BLaER1 treated with 17β-estradiol and CSF1 and Interleukin-3, amounts not matched to agents 10 nM and 100 nM (cell line): ENCODE data around the gene HEXD.
"Not testable (repeated sequence)": the region's sequence is repeated elsewhere in the genome, so short reads cannot be mapped to it uniquely, and the experiment has no call there.

Source experiments
- H3K27ac ChIP-seq, 11 experiments: shearing (Covaris generic); formaldehyde crosslinking; 2 replicates each; pipeline ENCODE4 v1.8.1; 2022
- H3K27me3 ChIP-seq, 11 experiments: shearing (Covaris generic); formaldehyde crosslinking; 2 replicates each; pipeline ENCODE4 v1.8.1; 2022
- H3K36me3 ChIP-seq, 11 experiments: shearing (Covaris generic); formaldehyde crosslinking; 2 replicates each; pipeline ENCODE4 v1.8.1; 2022
- H3K4me1 ChIP-seq, 10 experiments: shearing (Covaris generic); formaldehyde crosslinking; 2 replicates each; pipeline ENCODE4 v1.8.1; 2022
- H3K4me2 ChIP-seq, 11 experiments: shearing (Covaris generic); formaldehyde crosslinking; 2 replicates each; pipeline ENCODE4 v1.8.1; 2022
- H3K4me3 ChIP-seq, 10 experiments: shearing (Covaris generic); formaldehyde crosslinking; 2 replicates each; pipeline ENCODE4 v1.8.1; 2022
- H3K9ac ChIP-seq, 11 experiments: shearing (Covaris generic); formaldehyde crosslinking; 2 replicates each; pipeline ENCODE4 v1.8.1; 2022
- H3K9me3 ChIP-seq, 11 experiments: shearing (Covaris generic); formaldehyde crosslinking; replicated peaks in 1 of 11; 2 replicates each; pipeline ENCODE4 v1.8.1; 2022
- H4K20me1 ChIP-seq, 11 experiments: shearing (Covaris generic); formaldehyde crosslinking; 2 replicates each; pipeline ENCODE4 v1.8.1; 2022
- Cebpa-rat ChIP-seq, 11 experiments: shearing (Covaris generic); IDR thresholded peaks; 2 replicates each; pipeline ENCODE4 v1.8.1; 2022

The HEXD gene

GRCh38 chr17:82446649-82447048, 28.5 kb downstream of the HEXD start:
- H3K4me3 ChIP-seq: no peak overlapping the region; a peak in 1 of 20 replicates
- peak overlapping the region; percentile 88 to 99 (median 94) for H3K4me2 ChIP-seq
- no peak for TF ChIP-seq Cebpa-rat (IDR thresholded peaks at IDR 0.05)
- H3K36me3 ChIP-seq: peaks cover 26 to 60% (median 48%) of the 10 kb centered on the region in 11 experiments; a peak in 21 of 22 replicates
- peaks cover 35 to 64% (median 51%) of the 10 kb centered on the region in 11 experiments for H4K20me1 ChIP-seq
- peaks cover 69 to 89% (median 82%) of the 10 kb centered on the region in 10 experiments for H3K4me1 ChIP-seq
- H3K27ac ChIP-seq: peak overlapping the region in 4 of 11 experiments; percentile 30 to 64 (median 52); a peak in 8 of 22 replicates
- no peaks in the 10 kb centered on the region for H3K9me3 ChIP-seq
- no peaks in the 10 kb centered on the region for H3K27me3 ChIP-seq
- peak overlapping the region in 10 of 11 experiments; percentile 3 to 64 (median 52); a peak in 11 of 22 replicates for H3K9ac ChIP-seq

- Histone ChIP-seq H3K4me2 (peak overlapping the region; percentile 57 to 99 (median 71)), H3K4me3 (no peak overlapping the region), H3K4me1 (peaks cover 65 to 82% (median 78%) of the 10 kb centered on the region in 10 experiments), H4K20me1 (peaks cover 23 to 52% (median 38%) of the 10 kb centered on the region in 11 experiments), H3K36me3 (peaks cover 17 to 48% (median 36%) of the 10 kb centered on the region in 11 experiments; a peak in 21 of 22 replicates), H3K9ac (peak overlapping the region in 7 of 11 experiments; percentile 9 to 62 (median 45); a peak in 10 of 22 replicates), H3K27ac (peak overlapping the region in 9 of 11 experiments; percentile 32 to 75 (median 65); a peak in 16 of 22 replicates), H3K9me3 (peaks cover 0 to 10% (median 2%) of the 10 kb centered on the region in 11 experiments; a peak in 9 of 22 replicates), H3K27me3 (no peaks in the 10 kb centered on the region)
- TF ChIP-seq Cebpa-rat (IDR thresholded peaks at IDR 0.05): no peak
Observed at GRCh38 chr17:82447876-82448275, 29.7 kb downstream of the HEXD start.

- Histone ChIP-seq H4K20me1 (peaks cover 10 to 38% (median 24%) of the 10 kb centered on the region in 11 experiments), H3K36me3 (peaks cover 3 to 43% (median 21%) of the 10 kb centered on the region in 11 experiments; a peak in 18 of 22 replicates), H3K4me2 (peak overlapping the region; percentile 90 to 100 (median 97)), H3K9me3 (peaks cover 0 to 23% (median 16%) of the 10 kb centered on the region in 11 experiments; a peak in 20 of 22 replicates), H3K27me3 (no peaks in the 10 kb centered on the region), H3K9ac (peak overlapping the region; percentile 86 to 99 (median 96)), H3K27ac (peak overlapping the region; percentile 72 to 99 (median 94)), H3K4me1 (peaks cover 51 to 68% (median 64%) of the 10 kb centered on the region in 10 experiments), H3K4me3 (peak overlapping the region; percentile 83 to 100 (median 96))
- TF ChIP-seq Cebpa-rat (IDR thresholded peaks at IDR 0.05): no peak
Observed at GRCh38 chr17:82449131-82449882, 31.2 kb downstream of the HEXD start.

GRCh38 chr17:82449883-82450356, 31.8 kb downstream of the HEXD start:
- H3K36me3 ChIP-seq: peaks cover 0 to 37% (median 19%) of the 10 kb centered on the region in 11 experiments; a peak in 17 of 22 replicates
- H3K4me2 ChIP-seq: peak overlapping the region; percentile 90 to 100 (median 97)
- peaks cover 0 to 29% (median 22%) of the 10 kb centered on the region in 11 experiments; a peak in 20 of 22 replicates for H3K9me3 ChIP-seq
- H3K9ac ChIP-seq: peak overlapping the region; percentile 86 to 99 (median 96)
- H4K20me1 ChIP-seq: peaks cover 4 to 31% (median 18%) of the 10 kb centered on the region in 11 experiments; a peak in 21 of 22 replicates
- no peak for TF ChIP-seq Cebpa-rat (IDR thresholded peaks at IDR 0.05)
- peaks cover 45 to 62% (median 58%) of the 10 kb centered on the region in 10 experiments for H3K4me1 ChIP-seq
- no peaks in the 10 kb centered on the region for H3K27me3 ChIP-seq
- peak overlapping the region; percentile 83 to 100 (median 96) for H3K4me3 ChIP-seq
- peak overlapping the region; percentile 72 to 99 (median 94) for H3K27ac ChIP-seq

GRCh38 chr17:82450357-82451106, 32.4 kb downstream of the HEXD start, which contains the start of gene CYBC1:
Gene CYBC1 (minus strand): TSS chr17:82450752. CDS start chr17:82449254, 1,498 bp downstream.
- H3K4me1 ChIP-seq: peaks cover 39 to 56% (median 52%) of the 10 kb centered on the region in 10 experiments
- peak within 1 kb of the TSS; percentile 90 to 100 (median 97) for H3K4me2 ChIP-seq

GRCh38 chr17:82452162-82452561, 34.0 kb downstream of the HEXD start:
- Histone ChIP-seq H3K9me3 (peaks cover 0 to 39% (median 27%) of the 10 kb centered on the region in 11 experiments; a peak in 20 of 22 replicates), H3K4me1 (peaks cover 32 to 50% (median 44%) of the 10 kb centered on the region in 10 experiments), H3K4me3 (no peak overlapping the region), H4K20me1 (peaks cover 0 to 10% (median 0%) of the 10 kb centered on the region in 11 experiments; a peak in 4 of 22 replicates), H3K27ac (peak overlapping the region in 6 of 11 experiments; percentile 81 to 99 (median 94); a peak in 9 of 22 replicates), H3K27me3 (no peaks in the 10 kb centered on the region), H3K9ac (peak overlapping the region in 2 of 11 experiments; percentile 80 to 86; a peak in 3 of 22 replicates), H3K36me3 (peaks cover 0 to 16% (median 4%) of the 10 kb centered on the region in 11 experiments; a peak in 10 of 22 replicates), H3K4me2 (peak overlapping the region in 10 of 11 experiments; percentile 75 to 93 (median 88); a peak in 16 of 22 replicates)
- TF ChIP-seq Cebpa-rat (IDR thresholded peaks at IDR 0.05): no peak

More at GRCh38 chr17:82450357-82451106, 32.4 kb downstream of the HEXD start, which contains the start of gene CYBC1:
- peaks cover 0 to 25% (median 12%) of the 10 kb centered on the region in 11 experiments; a peak in 17 of 22 replicates for H4K20me1 ChIP-seq
- no peak for TF ChIP-seq Cebpa-rat (IDR thresholded peaks at IDR 0.05)
- H3K27me3 ChIP-seq: no peaks in the 10 kb centered on the region
- peaks cover 0 to 31% (median 17%) of the 10 kb centered on the region in 11 experiments; a peak in 17 of 22 replicates for H3K36me3 ChIP-seq
- peak within 1 kb of the TSS; percentile 81 to 99 (median 94) for H3K27ac ChIP-seq
- peaks cover 0 to 34% (median 25%) of the 10 kb centered on the region in 11 experiments; a peak in 20 of 22 replicates for H3K9me3 ChIP-seq
- peak within 1 kb of the TSS; percentile 86 to 99 (median 96) for H3K9ac ChIP-seq
- H3K4me3 ChIP-seq: peak within 1 kb of the TSS; percentile 83 to 100 (median 96)

- H3K9me3 ChIP-seq: peaks cover 0 to 39% (median 27%) of the 10 kb centered on the region in 11 experiments; a peak in 20 of 22 replicates
- H3K27ac ChIP-seq, H3K4me3 ChIP-seq, H3K27me3 ChIP-seq, H3K36me3 ChIP-seq, H3K9ac ChIP-seq, H3K4me2 ChIP-seq, H4K20me1 ChIP-seq: not testable (repeated sequence)
- peaks cover 32 to 47% (median 42%) of the 10 kb centered on the region in 10 experiments for H3K4me1 ChIP-seq
Observed at GRCh38 chr17:82453151-82453550, 35.0 kb downstream of the HEXD start.

GRCh38 chr17:82453706-82454105, 35.6 kb downstream of the HEXD start:
- H3K4me3 ChIP-seq, H4K20me1 ChIP-seq, H3K36me3 ChIP-seq, H3K27ac ChIP-seq, H3K4me2 ChIP-seq, H3K27me3 ChIP-seq, H3K9ac ChIP-seq: not testable (repeated sequence)
- Histone ChIP-seq H3K9me3 (peaks cover 0 to 39% (median 27%) of the 10 kb centered on the region in 11 experiments; a peak in 20 of 22 replicates), H3K4me1 (peaks cover 31 to 45% (median 39%) of the 10 kb centered on the region in 10 experiments)
